K562 (cell line): ENCODE data around the gene ZBTB32. TPM values are rescaled to one million over a fixed set of nuclear protein-coding genes. Genes with fewer than 3 reads are reported as not detected.
A peak's percentile ranks its signal among the peaks of the same experiment; 100 is the strongest.

Experiments used
- ATAC-seq: fragments of 200-7000 bp; cut with Tn5 transposase; 3 replicates; pipeline ENCODE4 v1.9.1; 2020; ENCODE audit warnings: moderate library complexity
- BruUV-seq: library from RNA; stranded (reverse); fragments of 400-500 nt; replicated peaks from 2 replicates; lab custom pipeline; 2021; lab: Mats Ljungman, UMichigan
- CTCF ChIA-PET: fragments of 300-600 bp; formaldehyde crosslinking; extraction: SDS; loops from one replicate; lab custom pipeline; 2021; ENCODE audit warnings: low intra/inter-chr PET ratio; lab: Yijun Ruan, JAX
- POLR2A ChIA-PET: fragments of 300-600, 350-650 bp; sonication (Branson Sonifier 250); formaldehyde crosslinking; extraction: SDS; loops from one replicate; lab custom pipeline; 2021; ENCODE audit warnings: antibody characterized with exemption, inconsistent platforms; lab: Yijun Ruan, JAX
- DNase-seq, 4 experiments: peaks; one replicate each; pipeline versions ENCODE4 v3.0.0 to v3.0.0-alpha.2; 2011 to 2018; ENCODE audit warnings: low spot score in 3 of 4, mixed read lengths in 3 of 4; ENCODE audit errors: extremely low read depth in 1 of 4
- FAIRE-seq: peaks from 2 replicates; lab custom pipeline; 2011; peaks lifted over from hg19 to GRCh38; lab: Jason Lieb, UNC
- H2AFZ ChIP-seq: 2 replicates; pipeline ENCODE4 v1.6.0; 2011; ENCODE audit warnings: low read depth, low read length, control low read depth, inconsistent platforms
- H3K27ac ChIP-seq: fragments of 200-600 bp; 3 replicates; pipeline ENCODE4 v1.8.0; 2011; ENCODE audit warnings: low read depth, mild to moderate bottlenecking, control low read depth, inconsistent platforms, low read length, moderate library complexity, mixed read lengths; ENCODE audit errors: extremely low read depth
- H3K27me3 ChIP-seq, 2 experiments: fragments of 300-600 bp in 1 of 2; 2 replicates in 1 of 2; 3 replicates in 1 of 2; pipeline versions ENCODE4 v1.6.0 to v1.8.0; 2011; ENCODE audit warnings: inconsistent platforms in 2 of 2, low read length in 2 of 2, mild to moderate bottlenecking in 1 of 2, mixed read lengths in 1 of 2, moderate library complexity in 1 of 2; ENCODE audit not compliant: control insufficient read depth in 2 of 2, insufficient read depth in 2 of 2
- H3K36me3 ChIP-seq: fragments of 300-600 bp; 3 replicates; pipeline ENCODE4 v1.8.0; 2011; ENCODE audit warnings: mild to moderate bottlenecking, low read length, inconsistent platforms; ENCODE audit not compliant: control insufficient read depth, insufficient read depth
- H3K4me1 ChIP-seq, 2 experiments: fragments of 200-600 bp in 1 of 2; replicated peaks in 1 of 2; 2 replicates in 1 of 2; 3 replicates in 1 of 2; pipeline versions ENCODE4 v1.5.1 to v1.8.0; 2011; ENCODE audit warnings: inconsistent platforms in 2 of 2, low read length in 2 of 2, mild to moderate bottlenecking in 1 of 2, mixed read lengths in 1 of 2, moderate library complexity in 1 of 2; ENCODE audit not compliant: control insufficient read depth in 2 of 2, insufficient read depth in 2 of 2
- H3K4me2 ChIP-seq: 2 replicates; pipeline ENCODE4 v1.6.1; 2011; ENCODE audit warnings: low read length, control low read depth, inconsistent platforms, mixed read lengths; ENCODE audit not compliant: insufficient read depth
- H3K4me3 ChIP-seq: fragments of 200-600 bp; sonication (generic), shearing (Covaris generic); 2 replicates; pipeline ENCODE4 v1.5.1; 2016; ENCODE audit warnings: control low read depth, inconsistent platforms
- H3K79me2 ChIP-seq: fragments of 200-600 bp; 3 replicates; pipeline ENCODE4 v1.8.0; 2011; ENCODE audit warnings: low read length, inconsistent platforms; ENCODE audit not compliant: control insufficient read depth, insufficient read depth
- H3K9ac ChIP-seq, 2 experiments: 2 replicates each; pipeline versions ENCODE4 v1.6.0 to v1.6.1; 2011; ENCODE audit warnings: low read depth in 2 of 2, low read length in 2 of 2, control low read depth in 1 of 2, inconsistent platforms in 1 of 2, mild to moderate bottlenecking in 1 of 2, mixed read lengths in 1 of 2; ENCODE audit not compliant: insufficient read depth in 1 of 2
- H3K9me1 ChIP-seq: one replicate; pipeline ENCODE4 v1.6.0; 2011; ENCODE audit warnings: inconsistent platforms, mild to moderate bottlenecking, low read length, moderate library complexity; ENCODE audit not compliant: control insufficient read depth, insufficient read depth
- H3K9me3 ChIP-seq: replicated peaks from 2 replicates; pipeline ENCODE4 v1.5.1; 2011; ENCODE audit warnings: low read depth, low read length, inconsistent platforms; ENCODE audit not compliant: control insufficient read depth, insufficient read depth
- H4K20me1 ChIP-seq: replicated peaks from 2 replicates; pipeline ENCODE4 v1.6.1; 2011; ENCODE audit warnings: low read length, inconsistent platforms, mixed read lengths; ENCODE audit not compliant: control insufficient read depth, insufficient read depth
- BCOR ChIP-seq: fragments of 450-650 bp; IDR thresholded peaks from 2 replicates; pipeline ENCODE4 v1.6.1; 2016
- CBX3 ChIP-seq, 2 experiments: IDR thresholded peaks; 1 replicate in 1 of 2; 2 replicates in 1 of 2; pipeline ENCODE4 v1.6.1; 2012; ENCODE audit warnings: inconsistent platforms in 2 of 2, low read length in 2 of 2, borderline replicate concordance in 1 of 2, control low read depth in 1 of 2
- CREM ChIP-seq: IDR thresholded peaks from 2 replicates; pipeline ENCODE4 v1.6.1; 2014; ENCODE audit warnings: antibody characterized with exemption, low read depth
- HCFC1 ChIP-seq: IDR thresholded peaks from 2 replicates; pipeline ENCODE4 v1.6.1; 2012; ENCODE audit warnings: low read depth, low read length, improper control_type of control experiment
- HMGN3 ChIP-seq: IDR thresholded peaks from 2 replicates; pipeline ENCODE4 v1.6.1; 2011; ENCODE audit warnings: borderline replicate concordance, low read depth, mild to moderate bottlenecking, mixed read lengths, low read length; ENCODE audit not compliant: insufficient read length; ENCODE audit errors: extremely low read depth
- NFIC ChIP-seq: fragments of 450-650 bp; IDR thresholded peaks from 2 replicates; pipeline ENCODE4 v1.6.1; 2017; ENCODE audit warnings: mild to moderate bottlenecking, inconsistent platforms
- NR2C2 ChIP-seq, 2 experiments: fragments of 200-800 bp in 1 of 2; sonication (Bioruptor generic) in 1 of 2; sonication (generic) in 1 of 2; formaldehyde crosslinking in 1 of 2; IDR thresholded peaks; 2 replicates each; pipeline versions ENCODE4 v1.6.1 to v1.8.0; 2016 to 2022; ENCODE audit warnings: mild to moderate bottlenecking in 1 of 2, missing compliant biosample characterization in 1 of 2, missing genetic modification characterization in 1 of 2, missing genetic modification reagents in 1 of 2
- POLR2AphosphoS2 ChIP-seq: IDR thresholded peaks from 2 replicates; pipeline ENCODE4 v1.6.1; 2012; ENCODE audit warnings: low read length, improper control_type of control experiment
- RBM25 ChIP-seq: fragments of 200-400 bp; formaldehyde crosslinking; IDR thresholded peaks from 2 replicates; pipeline ENCODE4 v1.6.1; 2018; ENCODE audit warnings: low read length, low read depth, moderate library complexity; ENCODE audit not compliant: severe bottlenecking
- TSC22D4 ChIP-seq: fragments of 450-650 bp; IDR thresholded peaks from 2 replicates; pipeline ENCODE4 v1.6.1; 2016; ENCODE audit warnings: missing genetic modification characterization, missing biosample characterization, control low read depth
- U2AF2 ChIP-seq: fragments of 200-400 bp; formaldehyde crosslinking; optimal IDR thresholded peaks from 2 replicates; pipeline ENCODE3; 2017; ENCODE audit warnings: low read depth, mild to moderate bottlenecking, low read length
- WGBS: fragments of 100-300 bp; shearing (Covaris generic); methylation state at CpG from one replicate; pipeline ENCODE4 v1.1.6; 2016; ENCODE audit warnings: low coverage, mixed read lengths; ENCODE audit not compliant: insufficient coverage; ENCODE audit errors: missing lambda C conversion rate; 5-methylcytosine and 5-hydroxymethylcytosine counted together
- in situ Hi-C: fragments of 300-500 bp; cut with MboI; formaldehyde crosslinking; loops from 4 replicates; pipeline ENCODE4 v1.15.0; 2018; ENCODE audit warnings: inconsistent platforms, mixed read lengths
- intact Hi-C: fragments of 100-400 bp; cut with micrococcal nuclease; formaldehyde crosslinking; loops from 2 replicates; pipeline ENCODE4 v1.14.2; 2022
- polyA plus RNA-seq, 8 experiments: library from polyadenylated mRNA; depleted of rRNA in 4 of 8; stranded (reverse) in 5 of 8; unstranded in 3 of 8; fragments of >200 nt; fragmentation: Nextera tagmentation in 2 of 8; fragmentation: Illumina TruSeq in 1 of 8; extraction: Ambion mirVana in 2 of 8; extraction: Trizol in 1 of 8; gene quantifications; 2 replicates each; pipeline versions ENCODE4 v1.2.1 to v1.2.3, GENCODE V29; 2011 to 2014; ENCODE audit warnings: inconsistent platforms in 1 of 8, missing spikeins in 1 of 8
- total RNA-seq, 7 experiments: library from RNA; depleted of rRNA in 6 of 7; stranded (reverse); fragments of >200 nt in 6 of 7; fragmentation: Illumina TruSeq in 2 of 7; extraction: Trizol in 2 of 7; gene quantifications; 2 replicates each; pipeline versions ENCODE4 v1.2.1 to v1.2.3, GENCODE V29; 2011 to 2021; ENCODE audit warnings: low replicate concordance in 1 of 7
- TF ChIP-seq, protein P1 (sequence below), 2 experiments: IDR thresholded peaks; 2 replicates each; pipeline ENCODE4 v1.6.1; 2012; ENCODE audit warnings: improper control_type of control experiment in 2 of 2, low read depth in 2 of 2, low read length in 2 of 2, borderline replicate concordance in 1 of 2
- TF ChIP-seq, protein P2 (sequence below), 2 experiments: IDR thresholded peaks; 2 replicates each; pipeline ENCODE4 v1.6.1; 2011; ENCODE audit warnings: borderline replicate concordance in 1 of 2, control low read depth in 1 of 2, low read depth in 1 of 2, low read length in 1 of 2, mild to moderate bottlenecking in 1 of 2, mixed read lengths in 1 of 2, moderate library complexity in 1 of 2; ENCODE audit not compliant: insufficient read depth in 1 of 2, insufficient read length in 1 of 2, poor library complexity in 1 of 2, severe bottlenecking in 1 of 2; ENCODE audit errors: extremely low read depth in 1 of 2

ZBTB32 gene
- total and polyA plus RNA-seq, 9 of the 15 experiments (the other 6 are each of a cell fraction or from before 2014, with no cell fraction given), result 0.20 TPM; not detected in 8

DNA sequence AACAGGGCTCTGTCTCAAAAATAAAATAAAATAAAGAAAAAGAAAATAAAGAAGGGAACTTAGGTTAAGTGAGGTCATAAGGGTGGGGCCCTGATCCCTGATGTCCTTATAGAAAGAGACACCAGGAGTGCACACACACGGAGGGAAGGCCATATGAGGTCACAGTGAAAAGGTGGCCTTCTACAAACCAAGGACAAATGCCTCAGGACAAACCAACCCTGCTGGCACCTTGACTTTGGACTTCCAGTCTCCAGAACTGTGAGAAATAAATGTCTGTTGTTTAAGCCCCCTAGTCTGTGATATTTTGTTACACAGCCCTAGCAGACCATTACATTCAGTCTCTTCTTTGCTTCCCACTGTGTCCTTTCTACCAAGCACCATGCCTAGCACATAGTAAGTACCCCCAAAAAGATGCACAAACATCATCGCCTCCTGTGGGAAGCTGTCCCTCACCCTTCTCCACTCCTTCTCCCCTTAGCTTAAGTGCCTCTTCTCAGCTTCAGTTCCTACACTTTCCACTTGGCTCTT lies 8.4 kb upstream of the ZBTB32 start:
- in situ Hi-C loops (no loop called here), intact Hi-C loops (no loop called here)
- Histone ChIP-seq H3K4me2 (no peak overlapping the region), H3K9me1 (no peaks in the 10 kb centered on the region), H3K36me3 (no peaks in the 10 kb centered on the region), H4K20me1 (no peaks in the 10 kb centered on the region), H2AFZ (no peak overlapping the region), H3K4me3 (no peak overlapping the region), H3K79me2 (no peaks in the 10 kb centered on the region), H3K9me3 (peaks cover 5% of the 10 kb centered on the region; the same call in 1 of the 2 replicates), H3K4me1 (no peaks in the 10 kb centered on the region), H3K9ac (no peak overlapping the region), H3K27me3 (no peaks in the 10 kb centered on the region), H3K27ac (no peak overlapping the region)
- 5% methylated on average over 2 of the region's 2 CpGs for WGBS
- ChIA-PET POLR2A (interaction anchor here (1.2 kb wide), 1 partner anchor 83 kb away, joined by 4 read pairs; the partner anchor contains the start of gene HAUS5), CTCF (no interaction called here)
- TF ChIP-seq POLR2AphosphoS2 (no peak), BCOR (peak; percentile 29; the same call in 1 of the 2 replicates), TSC22D4 (tag) (no peak), HMGN3 (no peak), CBX3 (IDR thresholded peaks at IDR 0.05; ENCODE audit: borderline replicate concordance in 1 of 2, low read length in 2 of 2) (no peak), HCFC1 (no peak), CREM (no peak), NR2C2 (CRISPR knock-in tag; IDR thresholded peaks at IDR 0.05) (no peak), NR2C2 (tag; IDR thresholded peaks at IDR 0.05) (no peak), RBM25 (peak; percentile 4), NFIC (no peak), U2AF2 (no peak)
- TF ChIP-seq, protein P1, sequence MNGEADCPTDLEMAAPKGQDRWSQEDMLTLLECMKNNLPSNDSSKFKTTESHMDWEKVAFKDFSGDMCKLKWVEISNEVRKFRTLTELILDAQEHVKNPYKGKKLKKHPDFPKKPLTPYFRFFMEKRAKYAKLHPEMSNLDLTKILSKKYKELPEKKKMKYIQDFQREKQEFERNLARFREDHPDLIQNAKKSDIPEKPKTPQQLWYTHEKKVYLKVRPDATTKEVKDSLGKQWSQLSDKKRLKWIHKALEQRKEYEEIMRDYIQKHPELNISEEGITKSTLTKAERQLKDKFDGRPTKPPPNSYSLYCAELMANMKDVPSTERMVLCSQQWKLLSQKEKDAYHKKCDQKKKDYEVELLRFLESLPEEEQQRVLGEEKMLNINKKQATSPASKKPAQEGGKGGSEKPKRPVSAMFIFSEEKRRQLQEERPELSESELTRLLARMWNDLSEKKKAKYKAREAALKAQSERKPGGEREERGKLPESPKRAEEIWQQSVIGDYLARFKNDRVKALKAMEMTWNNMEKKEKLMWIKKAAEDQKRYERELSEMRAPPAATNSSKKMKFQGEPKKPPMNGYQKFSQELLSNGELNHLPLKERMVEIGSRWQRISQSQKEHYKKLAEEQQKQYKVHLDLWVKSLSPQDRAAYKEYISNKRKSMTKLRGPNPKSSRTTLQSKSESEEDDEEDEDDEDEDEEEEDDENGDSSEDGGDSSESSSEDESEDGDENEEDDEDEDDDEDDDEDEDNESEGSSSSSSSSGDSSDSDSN (IDR thresholded peaks at IDR 0.05; ENCODE audit: borderline replicate concordance in 1 of 2, low read depth in 2 of 2, low read length in 2 of 2), result no peak
- TF ChIP-seq, protein P2, sequence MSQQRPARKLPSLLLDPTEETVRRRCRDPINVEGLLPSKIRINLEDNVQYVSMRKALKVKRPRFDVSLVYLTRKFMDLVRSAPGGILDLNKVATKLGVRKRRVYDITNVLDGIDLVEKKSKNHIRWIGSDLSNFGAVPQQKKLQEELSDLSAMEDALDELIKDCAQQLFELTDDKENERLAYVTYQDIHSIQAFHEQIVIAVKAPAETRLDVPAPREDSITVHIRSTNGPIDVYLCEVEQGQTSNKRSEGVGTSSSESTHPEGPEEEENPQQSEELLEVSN (IDR thresholded peaks at IDR 0.05; ENCODE audit: borderline replicate concordance in 1 of 2, extremely low read depth in 1 of 2, insufficient read depth in 1 of 2, insufficient read length in 1 of 2, low read depth in 1 of 2, low read length in 1 of 2, poor library complexity in 1 of 2, severe bottlenecking in 1 of 2), result no peak
- BruUV-seq, result no TSS peak
- ATAC-seq, result no peak
- FAIRE-seq, result no peak
- no peak for DNase-seq
